ENCODE measurements around the gene CHMP4A. TPM values are rescaled to one million over a fixed set of nuclear protein-coding genes. Genes with fewer than 3 reads are reported as not detected.

The CHMP4A gene
- total RNA-seq, 1 experiment from 2014 or later: 66.9 TPM

DNA sequence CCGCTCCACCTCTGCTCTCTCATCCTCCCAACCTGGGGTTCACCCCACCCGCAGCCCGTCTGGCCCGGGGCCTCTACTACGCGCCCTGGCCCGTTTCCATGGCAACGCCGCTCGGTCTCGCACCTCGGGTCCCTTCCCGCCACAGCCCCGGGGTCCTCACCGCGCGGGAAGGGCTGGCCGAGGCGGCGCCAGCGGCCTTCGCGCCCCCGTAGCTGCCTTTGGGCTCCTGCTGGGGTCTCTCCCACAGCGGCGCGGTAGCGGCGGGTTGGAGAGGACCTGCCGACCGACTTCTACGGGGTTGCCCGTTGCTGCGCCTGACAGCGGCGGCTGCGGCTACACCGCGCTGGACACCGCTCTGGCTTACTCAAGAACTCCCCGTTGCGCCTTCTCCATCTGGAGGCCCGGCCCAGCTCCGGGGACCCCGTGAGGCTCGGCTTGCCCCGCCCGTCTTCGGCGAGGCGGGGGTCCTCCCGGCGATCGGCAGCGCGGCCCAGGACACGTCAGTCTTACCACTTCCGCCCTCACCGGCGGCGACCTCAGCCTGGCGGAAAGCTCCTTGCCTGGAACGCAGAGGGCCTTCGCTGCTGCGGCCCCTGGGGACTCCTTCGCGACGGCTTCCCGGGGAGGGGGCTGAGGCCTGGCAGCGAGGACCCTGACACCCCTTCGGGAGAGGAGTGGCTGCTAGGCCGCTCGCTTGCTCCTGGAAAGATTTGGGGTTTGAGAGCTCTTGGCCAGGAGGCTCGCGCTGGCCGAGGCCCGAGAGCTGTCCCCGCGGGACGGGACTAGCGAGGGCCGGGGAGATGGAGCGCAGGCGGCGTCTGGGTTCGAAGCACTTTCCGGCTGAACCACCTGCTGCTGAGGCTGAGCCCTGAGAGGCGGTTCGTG is 17.9 kb downstream of the CHMP4A start, which contains the start of gene TM9SF1:
Gene TM9SF1, minus strand, starts transcription at position 256 of the 885 bp plus-strand sequence. CDS start 422 bp downstream, outside the sequence.
- DNase-seq (ENCODE audit: low spot score): peak; percentile 85

DNA sequence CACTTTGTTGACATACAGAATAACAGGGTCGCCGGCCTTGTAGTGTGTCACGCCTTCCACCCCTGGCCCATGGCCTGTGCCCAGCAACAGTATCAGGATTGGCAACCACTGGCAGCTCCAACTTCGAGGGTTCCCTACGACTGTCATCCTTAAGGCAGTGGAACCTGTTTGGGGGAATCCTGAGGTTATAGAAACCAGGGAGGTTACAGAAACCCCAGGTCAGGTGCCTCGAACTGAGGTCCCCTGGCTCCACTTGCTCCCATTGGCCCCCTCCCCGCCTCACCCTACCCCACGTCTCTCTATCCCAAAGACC is 18.5 kb downstream of the CHMP4A start:
- DNase-seq (ENCODE audit: low spot score): no peak

DNA sequence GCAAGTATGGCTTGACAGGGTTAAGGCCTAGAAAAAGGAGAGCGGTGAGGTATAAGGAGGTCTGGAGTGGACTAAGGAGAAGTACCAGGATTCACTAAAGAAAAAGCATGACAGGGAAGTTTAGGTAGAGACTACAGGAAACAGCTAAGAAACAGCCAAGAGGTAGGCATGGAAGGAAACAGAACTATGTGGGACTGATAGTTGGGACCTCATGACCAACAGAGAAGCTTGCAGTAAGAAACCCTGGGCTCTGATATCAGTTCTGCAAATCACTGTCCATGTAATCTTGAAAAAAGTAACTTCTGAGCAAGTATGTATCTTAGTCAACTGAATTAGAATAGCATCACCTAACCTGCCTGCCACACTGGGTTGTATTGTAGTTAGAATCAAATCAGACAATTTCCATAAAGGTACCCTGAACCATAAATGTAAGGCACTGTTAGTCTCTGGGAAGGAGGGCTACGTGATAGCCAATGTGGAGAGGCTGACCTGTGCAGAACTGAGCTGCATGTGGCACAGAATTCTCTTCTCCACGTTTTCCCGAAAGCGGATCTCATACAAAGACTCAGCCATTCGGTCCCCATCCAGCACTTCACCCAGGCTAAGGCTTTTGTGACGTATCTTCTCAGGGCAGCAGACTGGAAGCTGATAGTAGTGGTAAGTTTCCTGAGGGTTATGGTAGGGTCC is 19.0 kb downstream of the CHMP4A start:
- DNase-seq (ENCODE audit: low spot score): no peak

DNA sequence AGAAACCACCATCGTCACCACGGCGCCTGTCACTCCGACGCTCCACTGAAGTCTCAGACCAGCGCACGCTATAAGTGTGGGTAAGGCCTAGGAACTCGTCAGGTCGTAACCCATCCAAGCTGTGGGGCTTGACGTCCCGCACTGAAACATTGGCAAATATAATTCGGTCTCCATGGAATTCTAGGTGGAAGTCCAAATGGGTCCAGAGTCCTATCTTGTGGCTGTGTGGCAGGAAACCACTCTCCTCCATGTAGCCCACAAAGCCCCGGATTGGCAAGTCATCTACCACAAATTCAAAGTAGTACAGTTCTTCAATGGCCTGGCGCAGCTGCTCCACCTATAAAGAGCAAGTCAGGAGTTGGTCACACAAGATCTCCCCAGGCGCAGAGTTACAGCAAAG is 20.4 kb downstream of the CHMP4A start:
- no peak for DNase-seq (ENCODE audit: low spot score)

DNA sequence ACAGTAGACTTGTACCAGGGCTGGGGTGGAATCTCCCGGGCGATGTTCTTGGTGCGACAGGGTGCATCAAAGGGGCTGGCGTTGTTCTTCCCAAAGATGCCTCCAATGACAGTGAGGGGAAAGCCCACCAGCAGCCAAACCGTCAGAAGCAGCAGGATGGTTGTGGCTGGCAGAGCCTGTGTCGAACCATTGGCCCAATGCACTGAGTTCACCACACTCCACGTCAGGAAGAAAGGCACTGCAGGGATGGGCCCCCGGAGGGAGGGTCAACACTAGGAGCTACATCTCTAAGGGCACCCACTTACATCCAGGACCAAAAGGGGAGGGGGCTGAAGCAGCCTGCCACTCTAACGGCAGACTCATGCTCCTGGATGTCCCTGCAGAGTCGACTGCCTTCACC is 22.9 kb downstream of the CHMP4A start:
- DNase-seq (ENCODE audit: low spot score): no peak

DNA sequence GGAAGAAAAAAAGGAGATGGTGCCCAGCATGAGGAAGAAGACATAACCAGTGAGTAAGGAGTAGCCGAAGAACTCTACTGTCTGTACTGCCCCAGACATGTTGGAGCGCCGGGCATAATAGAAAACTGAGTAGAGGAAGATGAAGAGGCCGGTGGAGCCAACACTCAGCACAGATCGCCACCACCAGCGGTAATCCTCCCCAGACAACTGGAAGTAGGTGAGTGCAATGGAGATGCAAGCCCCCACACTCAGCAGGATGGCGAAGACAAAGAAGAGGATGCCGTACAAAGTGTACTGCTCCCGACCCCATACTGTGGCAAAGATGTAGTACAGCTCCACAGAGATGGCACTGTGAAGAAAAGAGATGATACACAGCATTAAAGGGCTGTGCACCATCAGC is 23.8 kb downstream of the CHMP4A start:
- DNase-seq (ENCODE audit: low spot score): no peak

DNA sequence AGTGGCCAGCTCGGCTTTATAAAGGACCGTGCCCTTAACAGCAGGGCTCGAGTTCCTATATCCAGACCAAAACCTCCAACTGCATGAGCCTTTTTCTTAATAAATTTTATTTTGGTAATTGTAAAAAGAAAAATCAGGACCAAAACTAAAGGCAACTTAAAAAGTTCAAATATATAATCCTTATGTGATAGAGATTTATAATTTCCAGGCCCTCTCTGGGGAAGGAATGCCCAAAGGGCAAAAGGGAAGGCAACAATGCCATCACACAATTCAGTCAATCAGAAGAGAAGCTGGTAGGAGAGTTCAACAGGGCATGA is 24.3 kb downstream of the CHMP4A start:
- no peak for DNase-seq (ENCODE audit: low spot score)

DNA sequence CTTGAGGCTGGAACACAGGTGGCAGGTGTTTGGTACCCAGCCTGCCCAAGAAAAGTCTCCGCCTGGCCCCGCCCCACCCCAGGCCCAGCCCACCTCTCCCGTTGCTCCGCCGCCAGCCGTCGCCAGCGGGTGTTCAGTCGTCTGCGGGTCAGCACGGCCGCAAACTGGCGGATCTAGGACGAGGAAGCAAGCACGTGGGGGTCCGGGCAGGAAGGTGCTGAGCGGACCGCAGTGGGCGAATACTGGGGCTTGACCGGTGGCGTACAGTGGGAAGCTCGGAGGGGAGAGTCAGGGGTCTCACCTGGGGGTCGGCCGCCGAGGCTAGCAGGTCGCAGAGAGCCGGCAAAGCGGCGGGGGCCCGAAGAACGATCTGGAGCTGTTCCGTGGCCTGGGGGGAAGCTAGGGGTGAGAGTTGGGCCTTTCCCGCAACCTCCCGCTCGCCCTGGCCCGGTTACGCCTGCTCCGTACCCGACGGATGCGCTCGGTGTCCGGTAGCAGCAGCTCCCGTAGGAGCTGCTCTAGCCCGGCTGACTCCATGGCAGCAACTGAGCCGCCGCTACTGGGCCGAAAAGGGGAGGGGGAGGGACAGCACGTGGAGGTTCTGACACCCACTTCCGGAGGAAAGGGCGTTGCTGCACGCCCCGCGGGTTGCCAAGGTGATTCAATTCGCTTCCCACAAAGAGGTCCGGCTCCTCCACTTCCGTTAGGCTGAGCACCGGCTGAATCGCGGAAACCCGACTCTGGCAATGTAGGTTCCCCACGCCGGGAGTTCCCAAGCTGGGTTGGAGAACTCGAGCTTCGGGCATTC is 24.8 kb downstream of the CHMP4A start, which contains the start of gene IPO4:
Gene IPO4, minus strand, starts transcription at position 566 of the 808 bp plus-strand sequence. Its CDS starts 29 bp downstream, at position 537.
- DNase-seq (ENCODE audit: low spot score): peak; percentile 96

DNA sequence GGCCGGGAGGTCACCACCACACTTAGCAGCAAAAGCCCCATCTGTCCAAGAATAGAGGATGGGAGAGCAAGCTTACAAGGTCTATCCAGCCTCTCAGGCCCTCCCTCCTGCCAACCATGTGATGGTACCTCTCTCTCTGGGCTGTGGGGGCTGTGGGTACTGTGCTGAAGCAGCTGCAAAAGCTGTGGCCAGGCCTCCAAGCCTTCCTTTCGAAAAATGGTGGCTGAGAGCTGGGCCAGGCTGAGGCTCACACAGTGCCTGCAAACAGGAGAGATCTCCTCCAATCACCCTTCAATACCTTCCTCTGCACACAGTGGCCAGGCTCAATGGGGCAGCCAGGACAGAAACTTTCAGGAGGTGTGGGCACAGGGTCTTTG is 25.8 kb downstream of the CHMP4A start:
- no peak for DNase-seq (ENCODE audit: low spot score)

DNA sequence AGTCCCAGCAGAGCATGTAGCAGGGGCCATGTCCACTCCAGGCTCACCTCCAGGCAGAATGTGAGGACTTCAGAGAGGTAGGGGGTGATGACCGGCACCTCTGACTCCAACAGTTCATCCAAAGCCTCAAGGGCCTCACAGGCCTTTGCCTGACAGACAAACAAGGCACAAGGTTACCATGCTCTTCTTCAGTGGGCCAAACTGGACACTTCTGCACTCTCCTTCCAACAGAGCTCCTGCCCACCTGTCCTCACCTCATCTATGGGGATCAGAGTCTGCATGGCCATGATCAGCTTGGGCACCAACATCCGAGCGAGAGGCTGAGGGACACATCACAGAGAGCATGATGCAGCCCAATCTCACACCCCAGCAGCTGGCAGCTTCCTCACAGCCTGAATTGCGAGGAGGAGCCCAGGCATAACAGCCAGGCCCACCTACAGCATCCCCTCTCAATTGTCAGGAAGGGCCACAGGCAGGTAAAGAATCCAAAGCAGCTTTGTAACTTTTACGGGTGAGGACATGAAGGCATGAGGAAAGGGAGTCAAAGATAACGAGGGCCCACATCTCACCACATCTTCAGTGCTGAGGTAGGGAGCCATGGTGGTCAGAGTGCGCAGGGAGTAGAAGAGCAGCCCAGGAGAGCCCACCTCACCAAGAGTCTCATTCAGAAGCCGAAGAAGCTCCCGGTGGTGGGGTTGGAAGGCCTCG is 26.3 kb downstream of the CHMP4A start:
- DNase-seq (ENCODE audit: low spot score): no peak

DNA sequence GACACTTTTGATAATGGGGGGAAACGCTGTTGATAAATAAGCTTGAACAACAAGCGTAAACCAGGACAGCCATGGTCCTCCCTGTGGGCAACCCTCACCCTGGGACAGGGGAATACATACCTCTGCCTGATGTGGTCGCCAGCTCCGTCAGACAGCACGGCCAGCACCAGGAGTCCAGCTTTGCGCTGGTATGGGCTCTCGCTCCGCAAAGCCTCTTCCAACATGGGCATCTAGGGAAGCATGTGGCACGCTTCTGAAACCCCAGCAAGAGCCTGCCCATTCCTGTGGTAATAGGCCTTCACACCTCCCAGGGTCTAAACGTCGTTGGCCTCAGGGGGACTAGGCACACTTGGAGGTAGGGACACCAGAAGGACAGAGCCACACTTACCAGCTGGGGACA is 27.5 kb downstream of the CHMP4A start:
- DNase-seq (ENCODE audit: low spot score): no peak

DNA sequence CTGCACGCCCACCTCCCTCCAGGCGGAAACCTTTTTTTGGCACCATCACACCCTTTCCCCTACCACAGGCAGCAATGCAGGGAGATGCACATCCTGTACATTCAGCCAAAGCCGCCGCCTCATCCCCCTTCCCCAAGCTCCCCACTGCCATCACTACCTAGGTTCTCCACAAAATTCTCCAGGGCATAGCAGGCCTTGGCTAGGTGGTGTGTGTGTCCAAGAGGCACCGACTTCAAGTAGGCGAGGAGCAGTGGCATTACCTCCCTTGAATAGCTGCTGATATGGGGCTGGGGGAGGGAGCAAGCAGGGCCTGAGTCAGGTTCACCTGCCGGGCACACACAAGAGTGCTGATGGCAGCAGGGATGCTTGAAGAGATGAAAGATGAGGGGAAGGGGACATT is 28.3 kb downstream of the CHMP4A start:
- no peak for DNase-seq (ENCODE audit: low spot score)

DNA sequence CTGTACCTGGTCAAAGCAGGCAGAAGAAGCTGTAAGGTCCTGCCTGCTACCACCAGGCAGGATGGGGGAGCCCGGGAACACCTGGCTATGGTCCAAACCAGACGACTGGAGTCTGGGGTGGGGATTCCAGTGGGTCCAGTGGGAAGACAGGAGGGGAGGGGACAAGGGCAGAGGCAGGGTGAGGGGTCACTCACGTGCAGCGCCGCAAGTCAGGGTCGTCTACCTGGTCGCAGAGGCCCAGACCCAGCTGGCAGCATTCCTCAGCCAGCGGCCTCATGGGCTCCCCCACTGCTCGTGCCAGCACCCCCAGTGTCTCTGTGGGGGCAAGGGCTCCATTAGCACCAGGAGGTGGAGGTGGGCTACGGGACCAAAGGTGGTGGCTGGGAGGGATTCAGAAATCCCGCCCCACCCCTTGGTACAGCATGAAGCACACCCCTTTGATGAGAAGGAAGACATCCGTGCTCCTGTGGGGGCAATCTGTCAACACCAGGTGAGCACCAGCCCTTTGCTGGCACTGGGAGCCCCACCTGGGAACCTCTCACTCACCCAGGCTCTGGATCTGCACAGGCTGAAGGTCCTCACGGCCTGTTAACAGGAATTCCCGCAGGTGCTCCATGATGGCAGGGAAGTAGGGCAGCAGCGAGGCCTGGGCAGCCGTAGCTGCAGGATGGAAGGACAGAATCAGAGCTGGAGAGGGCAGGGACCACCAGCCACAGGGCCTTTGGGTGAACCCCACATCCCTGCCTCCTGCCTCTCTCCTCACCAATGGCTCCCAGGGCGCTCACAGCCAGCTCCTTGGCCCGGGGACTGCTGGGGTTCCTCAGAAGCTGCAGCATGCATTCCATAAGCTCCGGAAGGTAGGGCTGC is 29.0 kb downstream of the CHMP4A start:
- DNase-seq (ENCODE audit: low spot score): no peak

DNA sequence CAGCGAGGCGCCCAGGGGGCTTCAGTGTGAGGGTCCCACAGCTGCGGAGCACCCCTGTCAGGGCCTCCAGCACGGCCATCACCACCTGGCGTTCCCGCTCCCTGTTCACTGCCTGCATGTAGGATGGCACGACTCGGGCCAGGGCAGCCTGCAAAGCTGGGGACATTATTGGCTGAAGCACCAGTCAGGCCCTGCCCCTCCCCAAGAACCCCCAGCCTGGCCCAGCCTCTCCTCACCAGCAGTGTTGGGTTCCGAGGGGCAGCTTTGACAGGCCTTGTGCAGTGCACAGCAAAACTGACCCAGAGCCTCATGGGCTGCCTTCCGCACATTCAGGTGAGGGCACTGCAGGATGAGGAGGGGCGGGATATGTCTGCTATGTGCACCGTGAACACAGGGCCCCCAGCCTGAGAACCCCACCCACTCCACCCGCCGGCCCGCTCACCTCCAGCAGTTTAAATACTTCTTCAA is 30.2 kb downstream of the CHMP4A start:
- DNase-seq (ENCODE audit: low spot score): no peak

DNA sequence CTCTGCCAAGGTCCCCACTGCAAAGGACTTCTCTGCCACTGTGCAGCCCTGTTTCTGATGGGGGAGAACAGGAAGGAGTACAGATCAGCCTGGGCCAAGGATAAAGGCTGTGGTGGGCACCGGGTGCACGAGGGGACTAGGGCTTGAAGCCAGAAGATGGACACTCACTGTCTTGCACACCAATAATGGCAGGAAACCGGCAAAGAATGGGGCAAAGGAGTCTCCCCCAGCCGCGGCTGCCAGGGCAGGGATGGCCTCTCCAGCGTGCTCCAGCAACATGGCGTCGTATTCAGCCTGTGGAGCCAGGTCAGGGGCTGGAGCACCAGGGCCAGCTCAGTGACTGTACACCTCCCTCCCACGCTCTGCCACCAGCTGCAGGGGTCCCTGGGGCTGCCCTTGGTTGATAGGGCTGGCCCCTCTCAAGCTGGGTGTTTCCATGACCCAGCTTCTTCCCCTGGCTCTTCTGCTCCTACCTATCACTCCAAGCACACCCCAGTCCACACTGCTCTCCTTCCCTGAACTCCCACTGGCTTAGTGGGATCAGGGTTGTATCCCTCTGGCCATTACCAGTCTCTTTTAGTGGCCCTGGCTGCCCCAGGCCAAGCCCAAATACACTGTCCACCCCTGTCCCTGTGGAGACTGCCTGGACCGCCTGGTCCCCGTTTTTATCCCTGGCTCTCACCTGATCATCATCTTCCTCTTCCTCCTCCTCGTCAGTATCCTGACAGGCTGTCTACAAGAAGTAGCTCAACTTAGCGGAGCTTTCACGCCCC is 31.0 kb downstream of the CHMP4A start:
- no peak for DNase-seq (ENCODE audit: low spot score)

DNA sequence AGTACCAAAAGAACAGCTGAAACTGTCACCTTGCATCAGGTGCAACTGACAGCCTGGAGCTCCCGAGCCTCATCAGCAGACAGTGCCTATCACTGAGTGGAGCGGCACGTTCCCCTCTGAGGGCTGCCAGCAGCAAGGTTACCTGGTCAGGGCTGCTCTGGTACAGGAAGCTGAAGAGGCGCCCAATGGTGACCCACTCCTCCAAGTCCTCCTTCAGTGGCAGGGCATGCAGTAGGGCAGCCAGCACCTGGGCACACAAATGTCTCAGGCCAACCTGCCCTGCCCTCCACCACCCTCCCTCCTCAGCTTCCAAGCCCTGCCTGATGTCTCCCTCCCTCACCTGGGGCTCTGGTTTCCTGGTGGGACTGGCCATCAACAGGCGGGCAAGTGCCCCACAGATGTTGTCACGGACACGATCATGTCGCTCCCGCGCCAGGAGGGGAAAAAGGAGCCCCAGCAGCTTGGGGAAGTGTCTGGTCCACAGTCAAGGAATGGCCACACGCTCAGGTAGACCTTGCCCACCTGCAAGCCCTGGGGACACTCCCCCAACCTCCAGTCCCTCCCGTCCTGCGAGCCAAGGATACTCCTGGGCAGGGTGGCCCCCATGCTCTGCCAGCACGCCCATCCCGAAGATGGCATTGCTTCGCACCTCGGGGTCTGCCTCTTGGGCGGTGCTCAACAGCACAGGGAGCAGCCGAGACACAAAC is 31.8 kb downstream of the CHMP4A start:
- no peak for DNase-seq (ENCODE audit: low spot score)

DNA sequence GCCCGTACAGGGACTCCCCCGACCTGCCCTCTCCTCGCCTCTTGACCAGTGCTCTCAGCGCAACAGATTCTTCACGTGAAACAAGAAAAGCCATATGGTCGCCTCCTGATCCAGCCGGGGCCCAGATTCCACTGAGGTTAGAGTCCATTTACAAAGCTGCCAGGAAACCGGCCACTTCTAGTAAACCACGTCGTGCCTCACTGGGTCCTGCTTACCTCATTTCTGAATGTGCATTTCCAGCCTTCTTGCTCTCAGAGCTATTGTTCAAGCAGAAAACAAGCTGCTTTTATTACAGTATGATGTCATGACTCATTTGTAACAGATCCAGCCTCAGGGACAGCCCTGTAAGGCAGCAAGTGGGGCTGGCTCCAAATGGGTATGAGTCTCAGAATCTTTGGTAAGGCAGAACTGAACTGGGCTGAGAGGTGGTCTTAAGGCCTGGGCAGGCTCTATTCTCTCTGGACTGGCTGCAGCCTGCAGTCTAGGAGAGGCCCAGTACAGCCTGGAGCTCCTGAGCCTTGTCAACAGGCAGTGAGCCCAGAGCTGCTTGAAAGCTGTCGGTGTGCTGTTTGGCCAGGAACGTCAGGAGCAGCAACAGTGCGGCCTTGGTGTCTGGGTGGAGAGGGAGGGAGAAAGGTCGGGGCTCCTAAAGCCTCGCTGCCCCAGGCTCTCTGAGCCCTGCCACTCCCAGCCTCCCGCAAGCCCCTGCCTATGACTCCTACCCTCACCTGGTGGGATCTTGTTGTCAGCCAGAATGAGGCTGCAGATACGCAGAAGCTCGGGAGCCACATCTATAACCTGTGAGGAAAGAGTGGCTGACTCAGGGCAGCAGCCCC is 33.1 kb downstream of the CHMP4A start:
- peak; percentile 43 for DNase-seq (ENCODE audit: low spot score)

DNA sequence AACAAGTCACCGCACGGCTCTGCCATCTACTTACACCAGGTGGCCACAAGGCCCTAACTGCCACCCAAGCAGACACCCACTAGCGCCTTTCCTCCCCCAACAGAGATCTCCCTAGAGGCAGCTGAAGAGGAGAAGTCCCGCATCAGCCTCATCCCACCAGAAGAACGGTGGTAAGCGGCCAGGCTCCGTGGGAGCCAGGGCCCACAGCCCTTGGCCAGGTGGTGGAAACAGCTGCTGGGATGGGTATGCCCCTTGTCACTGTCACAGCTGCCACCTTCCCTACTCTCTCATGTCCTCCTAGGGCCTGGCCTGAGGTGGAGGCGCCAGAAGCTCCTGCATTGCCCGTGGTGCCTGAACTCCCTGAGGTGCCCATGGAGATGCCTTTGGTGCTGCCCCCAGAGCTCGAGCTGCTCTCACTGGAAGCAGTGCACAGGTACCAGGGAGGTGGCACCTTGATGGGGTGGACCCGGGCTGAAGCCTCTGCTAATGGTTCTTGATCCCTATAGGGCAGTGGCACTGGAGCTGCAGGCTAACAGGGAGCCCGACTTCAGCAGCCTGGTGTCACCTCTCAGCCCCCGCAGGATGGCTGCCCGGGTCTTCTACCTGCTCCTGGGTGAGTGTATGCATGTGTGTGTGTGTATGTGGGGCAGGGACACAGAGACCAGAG is 33.9 kb downstream of the CHMP4A start:
- DNase-seq (ENCODE audit: low spot score): no peak

Measured in H4 (cell line).